ENCODE measurements around the gene DRD3.

DNA sequence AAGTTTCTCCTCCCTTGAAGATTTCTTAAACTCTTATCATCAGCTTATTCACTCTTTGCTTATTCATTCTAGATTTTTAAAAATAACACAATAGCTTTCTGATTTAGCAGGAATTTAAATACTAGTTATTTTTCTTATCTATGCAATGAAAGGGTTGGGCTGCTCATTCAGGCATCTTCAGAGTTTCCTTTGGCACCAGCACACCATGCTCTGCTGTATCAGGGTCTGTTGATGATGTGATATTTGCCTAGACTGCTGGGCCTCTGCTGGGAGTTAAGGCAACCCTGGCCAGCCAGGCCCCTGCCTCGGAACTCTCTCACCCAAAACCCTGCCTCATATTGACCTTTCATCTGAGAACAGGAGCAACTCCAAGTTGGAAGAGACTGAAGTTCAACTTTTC, 35.0 kb downstream of the DRD3 start:
- no peak for TF ChIP-seq CTCF (conservative IDR thresholded peaks at IDR 0.05)
- TF ChIP-seq ZFX (IDR thresholded peaks at IDR 0.05), result no peak
